NB4 (cell line): ENCODE data around the gene CR1L.
"Not testable (repeated sequence)": the region's sequence is repeated elsewhere in the genome, so short reads cannot be mapped to it uniquely, and the experiment has no call there.

Experiments used
- DNase-seq: peaks from one replicate; pipeline ENCODE4 v3.0.0; 2010; ENCODE audit warnings: low read depth
- H3K4me3 ChIP-seq: one replicate; pipeline ENCODE4 v1.5.1; 2011; ENCODE audit warnings: mild to moderate bottlenecking, low read depth, low read length, moderate library complexity
- CTCF ChIP-seq: IDR thresholded peaks from one replicate; pipeline ENCODE4 v1.5.1; 2012; ENCODE audit warnings: low read depth, low read length
- MAX ChIP-seq: IDR thresholded peaks from 2 replicates; pipeline ENCODE4 v1.6.1; 2011; ENCODE audit warnings: low read depth, low read length
- MYC ChIP-seq: IDR thresholded peaks from 2 replicates; pipeline ENCODE4 v1.6.1; 2011; ENCODE audit warnings: low read depth, low read length
- POLR2A ChIP-seq: IDR thresholded peaks from 2 replicates; pipeline ENCODE4 v1.6.1; 2011; ENCODE audit warnings: mild to moderate bottlenecking; ENCODE audit not compliant: insufficient read length; ENCODE audit errors: extremely low read depth

CR1L gene

GRCh38 chr1:207673399-207673798 lies 28.5 kb downstream of the CR1L start:
- TF ChIP-seq POLR2A (no peak), CTCF (no peak), MAX (no peak), MYC (no peak)
- no peak overlapping the region for H3K4me3 ChIP-seq
- DNase-seq: no peak

GRCh38 chr1:207676153-207676552 lies 31.2 kb downstream of the CR1L start:
- DNase-seq: no peak
- TF ChIP-seq POLR2A (no peak), MYC (no peak), MAX (no peak), CTCF (no peak)
- no peak overlapping the region for H3K4me3 ChIP-seq

- DNase-seq: peak; percentile 3
- H3K4me3 ChIP-seq: not testable (repeated sequence)
These were observed 35.9 kb downstream of the CR1L start for GRCh38 chr1:207680590-207681388.

- not testable (repeated sequence) for DNase-seq, H3K4me3 ChIP-seq
These were observed 38.0 kb downstream of the CR1L start for GRCh38 chr1:207682872-207683434.

GRCh38 chr1:207690551-207690950 lies 45.6 kb downstream of the CR1L start:
- DNase-seq, H3K4me3 ChIP-seq: not testable (repeated sequence)

GRCh38 chr1:207691010-207691409 lies 46.1 kb downstream of the CR1L start:
- TF ChIP-seq MYC: no peak
- no peak for TF ChIP-seq POLR2A
- TF ChIP-seq CTCF: no peak
- TF ChIP-seq MAX: no peak
- H3K4me3 ChIP-seq: no peak overlapping the region
- DNase-seq: no peak

GRCh38 chr1:207691841-207692240 lies 46.9 kb downstream of the CR1L start:
- no peak overlapping the region for H3K4me3 ChIP-seq
- no peak for DNase-seq
- TF ChIP-seq POLR2A: no peak
- no peak for TF ChIP-seq MAX
- no peak for TF ChIP-seq MYC
- TF ChIP-seq CTCF: no peak

GRCh38 chr1:207692291-207692690 lies 47.4 kb downstream of the CR1L start:
- H3K4me3 ChIP-seq, DNase-seq: not testable (repeated sequence)
